ENCODE results near the gene TIRAP. TPM values are rescaled to one million over a fixed set of nuclear protein-coding genes. Genes with fewer than 3 reads are reported as not detected.

TIRAP gene
- total RNA-seq, 2 donors from 2014 or later, result 17.0 to 22.7 TPM

- intact Hi-C loops (cut with DNase I, micrococcal nuclease), result loop anchor here in 1 of 2 donors (10.0 kb wide), 1 partner anchor 112 kb away; no protein-coding TSS in a partner anchor
- peak; percentile 33 to 54 for DNase-seq
- peak; percentile 78 for ATAC-seq
Measured at GRCh38 chr11:126312961-126313360, 30.1 kb downstream of the TIRAP start.

GRCh38 chr11:126313826-126314225 lies 30.9 kb downstream of the TIRAP start:
- DNase-seq, result no peak
- ATAC-seq, result no peak
- intact Hi-C loops (cut with DNase I, micrococcal nuclease), result loop anchor here in 1 of 2 donors (10.0 kb wide), 1 partner anchor 111 kb away; no protein-coding TSS in a partner anchor

GRCh38 chr11:126317432-126317755 lies 34.5 kb downstream of the TIRAP start:
- no peak for DNase-seq
- intact Hi-C loops (cut with DNase I, micrococcal nuclease), result loop anchor here in 1 of 2 donors (10.0 kb wide), 1 partner anchor 107 kb away; no protein-coding TSS in a partner anchor
- no peak for ATAC-seq

- intact Hi-C loops (cut with DNase I, micrococcal nuclease), result loop anchor here in 1 of 2 donors (10.0 kb wide), 1 partner anchor 107 kb away; no protein-coding TSS in a partner anchor
- DNase-seq (peak; percentile 46), ATAC-seq (peak; percentile 30)
Measured at GRCh38 chr11:126317756-126318573, 35.1 kb downstream of the TIRAP start.

GRCh38 chr11:126318574-126319373 lies 35.9 kb downstream of the TIRAP start:
- intact Hi-C loops (cut with DNase I, micrococcal nuclease), result loop anchor here in 1 of 2 donors (10.0 kb wide), 1 partner anchor 106 kb away; no protein-coding TSS in a partner anchor
- ATAC-seq, result no peak
- DNase-seq, result no peak

- no peak for ATAC-seq
- intact Hi-C loops (cut with DNase I, micrococcal nuclease), result loop anchor here in 1 of 2 donors (10.0 kb wide), 1 partner anchor 105 kb away; no protein-coding TSS in a partner anchor
- no peak for DNase-seq
Measured at GRCh38 chr11:126319374-126319740, 36.5 kb downstream of the TIRAP start.

GRCh38 chr11:126322996-126323395 lies 40.1 kb downstream of the TIRAP start:
- ATAC-seq (no peak), DNase-seq (no peak)
- intact Hi-C loops (cut with DNase I, micrococcal nuclease), result no loop called here

- intact Hi-C loops (cut with DNase I, micrococcal nuclease), result no loop called here
- DNase-seq, result no peak
- no peak for ATAC-seq
Measured at GRCh38 chr11:126327281-126328000, 44.5 kb downstream of the TIRAP start.

- DNase-seq (no peak), ATAC-seq (no peak)
- intact Hi-C loops (cut with DNase I, micrococcal nuclease), result no loop called here
Measured at GRCh38 chr11:126328001-126328390, 45.1 kb downstream of the TIRAP start.

- ATAC-seq (no peak), DNase-seq (no peak)
- intact Hi-C loops (cut with DNase I, micrococcal nuclease), result no loop called here
Measured at GRCh38 chr11:126328444-126328843, 45.6 kb downstream of the TIRAP start.

- DNase-seq (no peak), ATAC-seq (no peak)
- intact Hi-C loops (cut with DNase I, micrococcal nuclease), result no loop called here
Measured at GRCh38 chr11:126328938-126329643, 46.2 kb downstream of the TIRAP start.

GRCh38 chr11:126329644-126330211 lies 46.8 kb downstream of the TIRAP start:
- intact Hi-C loops (cut with DNase I, micrococcal nuclease), result no loop called here
- ATAC-seq (no peak), DNase-seq (no peak)

- ATAC-seq (no peak), DNase-seq (no peak)
- intact Hi-C loops (cut with DNase I, micrococcal nuclease), result no loop called here
Measured at GRCh38 chr11:126331286-126331685, 48.4 kb downstream of the TIRAP start.

GRCh38 chr11:126332221-126332711 lies 49.4 kb downstream of the TIRAP start:
- no peak for DNase-seq
- ATAC-seq, result no peak
- intact Hi-C loops (cut with DNase I, micrococcal nuclease), result no loop called here

- ATAC-seq, result no peak
- DNase-seq, result no peak
- intact Hi-C loops (cut with DNase I, micrococcal nuclease), result no loop called here
Measured at GRCh38 chr11:126333142-126333541, 50.2 kb downstream of the TIRAP start.

- ATAC-seq (no peak), DNase-seq (no peak)
- intact Hi-C loops (cut with DNase I, micrococcal nuclease), result no loop called here
Measured at GRCh38 chr11:126334659-126335462, 52.0 kb downstream of the TIRAP start.

- intact Hi-C loops (cut with DNase I, micrococcal nuclease), result no loop called here
- DNase-seq, result no peak
- peak; percentile 67 for ATAC-seq
Measured at GRCh38 chr11:126335463-126335760, 52.5 kb downstream of the TIRAP start.

Measured in left colon (tissue), 2 donors.